H9 (cell line): ENCODE measurements around the gene ZNF165. TPM values are rescaled to one million over a fixed set of nuclear protein-coding genes. Genes with fewer than 3 reads are reported as not detected.
"Not testable (repeated sequence)": the region's sequence is repeated elsewhere in the genome, so short reads cannot be mapped to it uniquely, and the experiment has no call there.

Experiments
- DNase-seq: peaks from one replicate; pipeline ENCODE4 v3.0.0-alpha.2; 2017
- H2AFZ ChIP-seq: one replicate; pipeline ENCODE4 v1.6.1; 2013; ENCODE audit warnings: mild to moderate bottlenecking, low read length, control low read depth, moderate library complexity
- H2AK5ac ChIP-seq: 2 replicates; pipeline ENCODE4 v1.6.1; 2013; ENCODE audit warnings: low read length, control low read depth, mixed read lengths; ENCODE audit not compliant: insufficient read length
- H2BK120ac ChIP-seq: one replicate; pipeline ENCODE4 v1.6.1; 2013; ENCODE audit warnings: low read depth, mild to moderate bottlenecking, low read length, control low read depth, inconsistent platforms; ENCODE audit not compliant: poor library complexity, severe bottlenecking
- H2BK12ac ChIP-seq: 2 replicates; pipeline ENCODE4 v1.6.1; 2013; ENCODE audit warnings: low read length, control low read depth, mixed read lengths, low read depth; ENCODE audit not compliant: insufficient read length
- H2BK15ac ChIP-seq: 2 replicates; pipeline ENCODE4 v1.6.1; 2013; ENCODE audit warnings: low read depth, low read length, control low read depth
- H2BK20ac ChIP-seq: one replicate; pipeline ENCODE4 v1.6.1; 2013; ENCODE audit warnings: low read depth, mild to moderate bottlenecking, low read length, control low read depth, inconsistent platforms; ENCODE audit not compliant: poor library complexity, severe bottlenecking
- H2BK5ac ChIP-seq: 2 replicates; pipeline ENCODE4 v1.6.1; 2013; ENCODE audit warnings: low read length, control low read depth, mixed read lengths; ENCODE audit not compliant: insufficient read length
- H3K14ac ChIP-seq: 2 replicates; pipeline ENCODE4 v1.6.1; 2013; ENCODE audit warnings: low read length, control low read depth; ENCODE audit not compliant: insufficient read depth
- H3K18ac ChIP-seq: 2 replicates; pipeline ENCODE4 v1.6.1; 2013; ENCODE audit warnings: low read depth, mild to moderate bottlenecking, mixed read lengths, low read length, control low read depth; ENCODE audit not compliant: insufficient read length
- H3K23ac ChIP-seq: 2 replicates; pipeline ENCODE4 v1.6.1; 2013; ENCODE audit warnings: low read length, control low read depth, mixed read lengths, low read depth; ENCODE audit not compliant: insufficient read length
- H3K23me2 ChIP-seq: 2 replicates; pipeline ENCODE4 v1.6.1; 2013; ENCODE audit warnings: low read depth, mild to moderate bottlenecking, mixed read lengths, low read length, control low read depth; ENCODE audit not compliant: insufficient read length, poor library complexity, severe bottlenecking
- H3K27ac ChIP-seq: 2 replicates; pipeline ENCODE4 v1.5.1; 2013; ENCODE audit warnings: low read length, control low read depth, mixed read lengths, low read depth; ENCODE audit not compliant: insufficient read length
- H3K27me3 ChIP-seq: 2 replicates; pipeline ENCODE4 v1.6.1; 2013; ENCODE audit warnings: low read length, control low read depth, inconsistent platforms; ENCODE audit not compliant: insufficient read depth
- H3K4ac ChIP-seq: 2 replicates; pipeline ENCODE4 v1.6.1; 2013; ENCODE audit warnings: low read depth, mild to moderate bottlenecking, control low read depth, inconsistent platforms, low read length, moderate library complexity
- H3K4me1 ChIP-seq: 2 replicates; pipeline ENCODE4 v1.6.1; 2013; ENCODE audit warnings: low read length, control low read depth, inconsistent platforms; ENCODE audit not compliant: insufficient read depth
- H3K4me2 ChIP-seq: 2 replicates; pipeline ENCODE4 v1.6.1; 2013; ENCODE audit warnings: low read length, control low read depth, mixed read lengths; ENCODE audit not compliant: insufficient read length, insufficient read depth
- H3K56ac ChIP-seq: 2 replicates; pipeline ENCODE4 v1.6.1; 2013; ENCODE audit warnings: low read depth, mild to moderate bottlenecking, mixed read lengths, low read length, control low read depth; ENCODE audit not compliant: insufficient read length
- H3K79me1 ChIP-seq: 2 replicates; pipeline ENCODE4 v1.6.1; 2013; ENCODE audit warnings: low read depth, mild to moderate bottlenecking, moderate library complexity, low read length, control low read depth, inconsistent platforms; ENCODE audit not compliant: insufficient read depth, poor library complexity, severe bottlenecking
- H3K79me2 ChIP-seq: 2 replicates; pipeline ENCODE4 v1.6.1; 2013; ENCODE audit warnings: low read length, control low read depth, inconsistent platforms; ENCODE audit not compliant: insufficient read depth
- H3K9ac ChIP-seq: 2 replicates; pipeline ENCODE4 v1.6.1; 2013; ENCODE audit warnings: low read length, control low read depth, mixed read lengths; ENCODE audit not compliant: insufficient read length; ENCODE audit errors: extremely low read depth
- H3K9me3 ChIP-seq: one replicate; pipeline ENCODE4 v1.6.1; 2013; ENCODE audit warnings: low read depth, low read length, inconsistent platforms; ENCODE audit not compliant: control insufficient read depth
- H3T11ph ChIP-seq: one replicate; pipeline ENCODE4 v1.6.1; 2013; ENCODE audit warnings: mild to moderate bottlenecking, low read length, control low read depth, inconsistent platforms
- H4K20me1 ChIP-seq: one replicate; pipeline ENCODE4 v1.6.1; 2013; ENCODE audit not compliant: control insufficient read depth, insufficient read length, insufficient read depth
- H4K5ac ChIP-seq: 2 replicates; pipeline ENCODE4 v1.6.1; 2013; ENCODE audit warnings: low read depth, mild to moderate bottlenecking, mixed read lengths, low read length, control low read depth; ENCODE audit not compliant: insufficient read length
- H4K8ac ChIP-seq: replicated peaks from 2 replicates; pipeline ENCODE4 v1.6.1; 2013; ENCODE audit warnings: low read length, control low read depth, mixed read lengths, low read depth; ENCODE audit not compliant: insufficient read length
- H4K91ac ChIP-seq: 2 replicates; pipeline ENCODE4 v1.6.1; 2013; ENCODE audit warnings: low read depth, mild to moderate bottlenecking, moderate library complexity, mixed read lengths, low read length, control low read depth; ENCODE audit not compliant: insufficient read length
- H3K27ac Mint-ChIP-seq, 3 experiments: 2 replicates in 2 of 3; 3 replicates in 1 of 3; pipeline ENCODE4 v1.8.0; 2020 to 2021; ENCODE audit warnings: mixed read lengths in 3 of 3, mild to moderate bottlenecking in 1 of 3, moderate library complexity in 1 of 3
- H3K27me3 Mint-ChIP-seq: 2 replicates; pipeline ENCODE4 v1.8.0; 2021; ENCODE audit warnings: low read depth, mild to moderate bottlenecking, moderate library complexity, mixed read lengths
- H3K36me3 Mint-ChIP-seq, 3 experiments: 2 replicates in 2 of 3; 3 replicates in 1 of 3; pipeline ENCODE4 v1.8.0; 2020 to 2021; ENCODE audit warnings: low read depth in 3 of 3, mixed read lengths in 3 of 3; ENCODE audit not compliant: insufficient read depth in 1 of 3
- H3K4me1 Mint-ChIP-seq, 2 experiments: 2 replicates each; pipeline ENCODE4 v1.8.0; 2020; ENCODE audit warnings: mixed read lengths in 2 of 2
- H3K4me3 Mint-ChIP-seq, 2 experiments: 2 replicates in 1 of 2; 3 replicates in 1 of 2; pipeline ENCODE4 v1.8.0; 2020 to 2021; ENCODE audit warnings: mild to moderate bottlenecking in 2 of 2, mixed read lengths in 2 of 2, moderate library complexity in 1 of 2
- H3K9me3 Mint-ChIP-seq, 2 experiments: 2 replicates in 1 of 2; 3 replicates in 1 of 2; pipeline ENCODE4 v1.8.0; 2020; ENCODE audit warnings: mild to moderate bottlenecking in 2 of 2, mixed read lengths in 2 of 2, moderate library complexity in 1 of 2
- CTCF ChIP-seq: fragments of 200-600 bp; sonication (generic); conservative IDR thresholded peaks from 3 replicates; pipeline ENCODE4 v1.8.0; 2021; ENCODE audit warnings: antibody characterized with exemption, mild to moderate bottlenecking
- WGBS: extraction: QIAGEN DNeasy Blood & Tissue Kit; methylation state at CpG from one replicate; pipeline ENCODE4 v1.1.7; 2013; ENCODE audit warnings: missing lambda C conversion rate, low lambda C conversion rate, mixed read lengths; ENCODE audit not compliant: insufficient read length; ENCODE audit errors: extremely low coverage; 5-methylcytosine and 5-hydroxymethylcytosine counted together
- total RNA-seq: library from RNA; stranded (reverse); gene quantifications from 2 replicates; pipeline ENCODE4 v1.2.1, GENCODE V29; 2021

Gene ZNF165
- total RNA-seq, 1 experiment from 2014 or later, result 5.8 TPM

DNA sequence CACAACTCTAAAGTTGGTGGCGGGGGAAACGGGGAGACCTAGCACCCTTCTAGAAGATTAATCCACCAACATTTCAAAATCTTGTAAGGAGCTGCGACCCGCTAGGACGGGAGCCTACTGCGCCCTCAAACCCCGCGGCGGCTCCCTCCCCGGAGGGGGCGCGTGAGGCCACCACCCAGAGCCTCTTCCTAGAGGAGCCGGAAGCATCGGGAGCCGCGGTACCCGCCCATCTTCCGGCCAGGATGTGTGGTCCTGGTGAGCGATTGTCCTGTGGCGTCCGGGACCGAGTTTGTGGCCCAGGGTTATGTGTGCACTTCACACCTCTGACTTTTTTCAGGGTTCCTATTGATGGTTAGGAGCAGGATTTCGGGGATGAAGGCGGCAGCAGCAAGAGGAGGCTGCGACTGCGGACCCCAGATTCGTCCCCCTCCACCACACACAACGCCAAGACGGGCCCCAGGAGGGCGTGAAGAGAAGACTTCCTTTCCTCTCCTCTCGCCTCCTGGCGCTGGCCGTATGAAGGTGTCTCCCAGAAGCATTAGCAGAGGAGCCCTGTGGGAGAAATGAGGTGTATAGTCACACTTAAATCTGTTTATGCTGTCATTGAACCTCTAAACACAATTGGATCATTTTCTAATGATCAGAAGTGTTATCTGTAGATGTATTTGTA lies 10.7 kb downstream of the ZNF165 start:
- H2AFZ ChIP-seq, result no peak overlapping the region
- no peak overlapping the region for H3K56ac ChIP-seq
- no peaks in the 10 kb centered on the region for H3K79me2 ChIP-seq
- TF ChIP-seq CTCF, result no peak
- H3K23me2 ChIP-seq, result no peaks in the 10 kb centered on the region
- no peak overlapping the region for H3K18ac ChIP-seq
- H3K9me3 Mint-ChIP-seq, result peaks cover 28 to 43% of the 10 kb centered on the region in 2 experiments
- H3K4ac ChIP-seq, result no peak overlapping the region
- no peak overlapping the region for H2BK15ac ChIP-seq
- H3K4me1 ChIP-seq, result no peaks in the 10 kb centered on the region
- H2BK12ac ChIP-seq, result no peak overlapping the region
- H3K27me3 Mint-ChIP-seq, result no peaks in the 10 kb centered on the region
- H4K20me1 ChIP-seq, result no peaks in the 10 kb centered on the region
- H2BK120ac ChIP-seq, result no peak overlapping the region
- H3K36me3 Mint-ChIP-seq, result peaks cover 42 to 50% (median 44%) of the 10 kb centered on the region in 3 experiments
- H3K4me3 Mint-ChIP-seq, result no peak overlapping the region
- DNase-seq, result no peak
- H3K27me3 ChIP-seq, result no peaks in the 10 kb centered on the region
- no CpG with 5 or more reads among the region's 33 CpGs for WGBS
- H4K5ac ChIP-seq, result no peak overlapping the region
- no peaks in the 10 kb centered on the region for H3K79me1 ChIP-seq
- H4K8ac ChIP-seq, result no peak overlapping the region
- H2AK5ac ChIP-seq, result no peak overlapping the region
- no peak overlapping the region for H3K27ac Mint-ChIP-seq
- no peak overlapping the region for H2BK20ac ChIP-seq
- H3K23ac ChIP-seq, result no peak overlapping the region
- no peak overlapping the region for H3K14ac ChIP-seq
- H3K27ac ChIP-seq, result no peak overlapping the region
- no peak overlapping the region for H2BK5ac ChIP-seq
- H3K9ac ChIP-seq, result no peak overlapping the region
- H4K91ac ChIP-seq, result no peak overlapping the region
- no peak overlapping the region for H3K4me2 ChIP-seq
- peaks cover 29% of the 10 kb centered on the region for H3K9me3 ChIP-seq
- no peaks in the 10 kb centered on the region for H3K4me1 Mint-ChIP-seq
- H3T11ph ChIP-seq, result no peak overlapping the region

DNA sequence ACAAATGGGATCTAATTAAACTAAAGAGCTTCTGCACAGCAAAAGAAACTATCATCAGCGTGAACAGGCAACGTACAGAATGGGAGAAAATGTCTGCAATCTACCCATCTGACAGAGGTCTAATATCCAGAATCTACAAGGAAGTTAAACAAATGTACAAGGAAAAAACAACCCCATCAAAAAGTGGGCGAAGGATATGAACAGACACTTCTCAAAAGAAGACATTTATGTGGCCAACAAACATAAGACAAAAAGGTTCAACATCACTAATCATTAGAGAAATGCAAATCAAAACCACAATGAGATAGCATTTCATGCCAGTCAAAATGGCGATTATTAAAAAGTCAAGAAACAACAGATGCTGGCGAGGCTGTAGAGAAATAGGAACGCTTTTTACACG lies 21.9 kb downstream of the ZNF165 start:
- H3K14ac ChIP-seq, H2AFZ ChIP-seq, H2BK5ac ChIP-seq, H3K23me2 ChIP-seq, H2BK15ac ChIP-seq, H4K5ac ChIP-seq, H3K36me3 Mint-ChIP-seq, H2AK5ac ChIP-seq, H3K4me3 Mint-ChIP-seq, H3K9ac ChIP-seq, H3K23ac ChIP-seq, H3K9me3 ChIP-seq, H3K18ac ChIP-seq, H3K4me1 ChIP-seq, H3K27ac ChIP-seq, H2BK20ac ChIP-seq, H3K4ac ChIP-seq, H3K79me2 ChIP-seq, H3K4me1 Mint-ChIP-seq, H3K79me1 ChIP-seq, H3K27me3 ChIP-seq, H2BK12ac ChIP-seq, H4K91ac ChIP-seq, H3K56ac ChIP-seq, H2BK120ac ChIP-seq, H3K4me2 ChIP-seq, H4K20me1 ChIP-seq, DNase-seq, H4K8ac ChIP-seq, H3T11ph ChIP-seq, H3K27ac Mint-ChIP-seq: not testable (repeated sequence)
- no CpG with 5 or more reads among the region's 7 CpGs for WGBS
- H3K27me3 Mint-ChIP-seq, result peaks cover 43% of the 10 kb centered on the region
- H3K9me3 Mint-ChIP-seq, result peaks cover 5 to 19% of the 10 kb centered on the region in 2 experiments; a peak in 4 of 5 replicates
